GM19239 (cell line): ENCODE results near the gene IPO4.
A peak's percentile ranks its signal among the peaks of the same experiment; 100 is the strongest.

Experiments
- DNase-seq: peaks from one replicate; pipeline ENCODE4 v3.0.0; 2011; ENCODE audit warnings: low spot score; ENCODE audit not compliant: insufficient read length
- FAIRE-seq: peaks from 2 replicates; lab custom pipeline; 2011; peaks lifted over from hg19 to GRCh38; lab: Jason Lieb, UNC

Gene IPO4

DNA sequence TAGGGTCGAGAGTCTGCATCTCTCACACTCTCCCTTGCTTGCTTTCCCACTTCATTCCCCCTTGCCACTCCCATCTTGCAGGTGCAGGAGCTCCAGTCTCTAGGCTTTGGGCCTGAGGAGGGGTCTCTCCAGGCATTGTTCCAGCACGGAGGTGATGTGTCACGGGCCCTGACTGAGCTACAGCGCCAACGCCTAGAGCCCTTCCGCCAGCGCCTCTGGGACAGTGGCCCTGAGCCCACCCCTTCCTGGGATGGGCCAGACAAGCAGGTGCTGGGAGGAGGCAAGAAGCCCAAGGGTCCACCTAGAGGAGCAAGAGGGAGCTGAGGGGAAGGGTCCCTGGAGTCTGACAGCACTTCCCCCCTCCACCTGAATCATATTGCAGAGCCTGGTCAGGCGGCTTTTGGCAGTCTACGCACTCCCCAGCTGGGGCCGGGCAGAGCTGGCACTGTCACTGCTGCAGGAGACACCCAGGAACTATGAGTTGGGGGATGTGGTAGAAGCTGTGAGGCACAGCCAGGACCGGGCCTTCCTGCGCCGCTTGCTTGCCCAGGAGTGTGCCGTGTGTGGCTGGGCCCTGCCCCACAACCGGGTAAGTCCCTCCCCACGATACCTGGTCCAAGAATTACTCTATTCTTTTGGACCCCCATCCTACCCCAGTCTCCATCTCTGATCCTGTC, 37.1 kb downstream of the IPO4 start:
- no peak for FAIRE-seq
- no peak for DNase-seq

DNA sequence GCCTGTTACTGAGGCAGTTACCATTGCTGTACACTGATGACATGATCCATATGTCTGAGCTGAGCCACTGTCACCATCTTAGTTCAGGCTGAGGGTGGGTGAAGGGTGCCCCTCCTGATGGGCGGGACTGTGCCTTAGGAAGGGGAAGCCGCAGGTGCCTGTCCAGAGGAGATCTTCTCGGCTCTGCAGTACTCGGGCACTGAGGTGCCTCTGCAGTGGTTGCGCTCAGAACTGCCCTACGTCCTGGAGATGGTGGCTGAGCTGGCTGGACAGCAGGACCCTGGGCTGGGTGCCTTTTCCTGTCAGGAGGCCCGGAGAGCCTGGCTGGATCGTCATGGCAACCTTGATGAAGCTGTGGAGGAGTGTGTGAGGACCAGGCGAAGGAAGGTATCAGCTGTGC, 37.6 kb downstream of the IPO4 start:
- DNase-seq (no peak), FAIRE-seq (no peak)

DNA sequence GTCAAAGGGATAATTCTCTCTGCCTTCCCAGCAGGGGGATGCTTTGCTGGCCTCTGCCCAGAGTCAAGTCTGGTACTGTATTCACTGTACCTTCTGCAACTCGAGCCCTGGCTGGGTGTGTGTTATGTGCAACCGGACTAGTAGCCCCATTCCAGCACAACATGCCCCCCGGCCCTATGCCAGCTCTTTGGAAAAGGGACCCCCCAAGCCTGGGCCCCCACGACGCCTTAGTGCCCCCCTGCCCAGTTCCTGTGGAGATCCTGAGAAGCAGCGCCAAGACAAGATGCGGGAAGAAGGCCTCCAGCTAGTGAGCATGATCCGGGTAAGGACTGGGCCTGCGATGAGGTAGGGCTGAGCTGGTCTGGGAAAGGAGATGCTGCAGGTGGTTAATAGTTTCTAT, 38.0 kb downstream of the IPO4 start:
- DNase-seq (no peak), FAIRE-seq (no peak)

DNA sequence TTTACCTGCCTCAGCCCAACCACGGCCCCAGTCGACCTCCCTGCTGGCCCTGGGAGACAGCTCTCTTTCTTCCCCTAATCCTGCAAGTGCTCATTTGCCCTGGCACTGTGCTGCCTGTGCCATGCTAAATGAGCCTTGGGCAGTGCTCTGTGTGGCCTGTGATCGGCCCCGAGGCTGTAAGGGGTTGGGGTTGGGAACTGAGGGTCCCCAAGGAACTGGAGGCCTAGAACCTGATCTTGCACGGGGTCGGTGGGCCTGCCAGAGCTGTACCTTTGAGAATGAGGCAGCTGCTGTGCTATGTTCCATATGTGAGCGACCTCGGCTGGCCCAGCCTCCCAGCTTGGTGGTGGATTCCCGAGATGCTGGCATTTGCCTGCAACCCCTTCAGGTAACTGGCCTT, 38.6 kb downstream of the IPO4 start:
- FAIRE-seq, result no peak
- DNase-seq, result no peak

DNA sequence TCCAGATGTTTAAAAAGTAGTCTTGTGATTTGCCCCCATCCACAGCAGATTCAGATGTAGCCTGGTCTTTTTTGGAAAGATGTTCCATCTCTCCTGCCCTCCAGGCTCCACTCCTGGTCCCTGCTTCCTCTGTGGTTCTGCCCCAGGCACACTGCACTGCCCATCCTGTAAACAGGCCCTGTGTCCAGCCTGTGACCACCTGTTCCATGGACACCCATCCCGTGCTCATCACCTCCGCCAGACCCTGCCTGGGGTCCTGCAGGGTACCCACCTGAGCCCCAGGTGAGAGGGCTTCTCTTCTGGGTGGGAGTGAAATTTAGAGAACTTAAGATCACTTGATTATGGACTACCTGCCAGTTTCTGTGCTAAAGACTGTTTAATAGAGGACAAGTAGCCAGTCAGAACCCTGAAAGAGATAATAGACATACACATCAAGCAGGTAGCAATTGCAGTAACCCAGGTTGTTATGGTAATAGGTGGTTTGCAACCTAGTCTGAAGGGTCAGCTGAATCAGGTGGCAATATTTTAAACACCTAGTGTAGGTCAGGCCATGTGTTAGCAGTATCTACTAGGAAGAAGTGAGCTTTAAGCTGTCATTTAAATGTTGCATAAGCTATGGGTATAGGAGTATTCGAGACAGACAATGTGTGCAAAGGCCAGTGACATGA, 39.2 kb downstream of the IPO4 start:
- FAIRE-seq (no peak), DNase-seq (no peak)

DNA sequence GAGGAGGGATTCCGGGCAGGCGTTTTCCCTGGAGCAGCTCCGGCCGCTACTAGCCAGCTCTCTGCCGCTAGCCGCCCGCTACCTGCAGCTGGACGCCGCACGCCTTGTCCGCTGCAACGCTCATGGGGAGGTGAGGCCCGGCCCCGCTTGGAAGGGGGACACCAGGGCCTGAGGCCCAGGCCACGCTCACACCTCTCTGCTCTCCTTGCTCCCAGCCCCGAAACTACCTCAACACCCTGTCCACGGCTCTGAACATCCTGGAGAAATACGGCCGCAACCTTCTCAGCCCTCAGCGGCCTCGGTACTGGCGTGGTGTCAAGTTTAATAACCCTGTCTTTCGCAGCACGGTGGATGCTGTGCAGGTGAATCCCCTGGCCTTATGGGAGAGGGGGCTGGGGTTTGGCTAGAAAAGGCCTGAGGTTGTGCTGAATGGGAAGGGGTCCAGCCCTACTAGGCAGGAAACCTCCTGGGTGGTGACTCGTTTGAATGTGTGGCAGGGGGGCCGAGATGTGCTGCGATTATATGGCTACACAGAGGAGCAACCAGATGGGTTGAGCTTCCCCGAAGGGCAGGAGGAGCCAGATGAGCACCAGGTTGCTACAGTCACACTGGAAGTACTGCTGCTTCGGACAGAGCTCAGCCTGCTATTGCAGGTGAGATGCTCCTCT, 40.7 kb downstream of the IPO4 start:
- FAIRE-seq, result no peak
- DNase-seq, result no peak

DNA sequence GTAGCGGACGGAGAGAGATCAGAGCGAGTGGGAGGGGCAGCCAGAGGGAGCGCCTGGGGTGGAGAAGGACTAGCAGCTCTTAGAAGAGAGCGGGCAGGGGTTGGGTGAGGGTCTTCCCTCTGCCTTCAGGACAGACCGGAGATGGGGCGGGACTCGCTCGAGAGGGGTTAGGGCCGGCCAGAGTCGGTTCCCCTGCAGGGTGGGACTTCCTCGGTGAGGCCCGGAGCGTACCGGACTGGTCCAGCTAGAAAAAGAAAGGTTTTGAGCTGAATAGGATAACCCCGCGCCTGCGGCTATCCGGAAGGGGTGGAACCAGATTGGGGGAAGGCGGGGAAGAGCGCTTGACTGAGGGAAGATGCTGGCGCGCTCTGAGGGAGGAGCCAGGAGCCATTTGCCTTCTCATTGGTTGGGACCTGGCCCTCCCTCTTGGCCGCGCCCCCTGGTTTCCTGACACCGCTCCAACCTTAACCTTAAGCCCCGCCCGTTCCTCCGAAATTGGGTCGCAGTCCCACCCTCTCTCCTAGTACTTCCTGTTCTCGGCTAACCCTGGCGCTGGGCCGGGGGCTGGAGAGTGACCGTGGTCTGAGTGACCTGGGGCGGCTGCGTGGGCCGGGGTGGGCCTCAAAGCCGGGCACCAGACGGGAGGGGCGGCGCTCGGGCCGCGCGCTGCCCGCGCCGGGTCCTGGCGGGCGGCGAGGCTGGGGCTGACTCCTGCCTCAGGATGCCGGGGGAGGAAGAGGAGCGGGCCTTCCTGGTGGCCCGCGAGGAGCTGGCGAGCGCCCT, 41.4 kb downstream of the IPO4 start, which contains the start of gene RNF31:
Gene RNF31, plus strand, starts transcription at position 521 of the 783 bp plus-strand sequence. Its CDS starts 201 bp downstream, at position 722.
- FAIRE-seq, result peak; percentile 98
- peak; percentile 98 for DNase-seq

DNA sequence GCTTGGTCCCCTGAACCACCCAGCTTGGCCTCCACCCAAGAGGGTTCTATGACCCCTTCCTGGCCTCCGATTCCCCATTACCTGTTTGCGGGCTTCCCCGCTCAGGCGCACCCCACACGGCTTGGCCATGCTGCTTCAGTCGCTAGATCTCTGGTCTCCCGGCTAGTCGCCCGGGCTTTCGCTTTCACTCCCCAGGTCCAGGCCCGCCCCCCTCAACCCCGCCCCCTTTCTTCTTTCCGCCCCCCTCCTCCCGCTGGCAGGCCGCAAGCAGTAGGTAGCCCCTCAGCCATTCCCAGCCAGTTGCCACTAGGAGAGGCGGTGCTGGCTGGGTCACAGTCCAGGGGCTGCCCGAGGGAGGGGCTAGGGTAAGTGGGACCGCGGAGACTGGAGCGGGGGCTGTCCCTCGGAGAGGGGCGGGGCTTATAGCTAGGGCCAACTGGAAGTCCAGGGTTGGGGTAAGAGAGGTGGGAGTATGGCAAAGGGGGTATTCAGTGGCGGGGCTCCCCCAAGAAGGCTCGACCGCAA, 42.1 kb downstream of the IPO4 start, which contains the start of gene PSME2:
Gene PSME2, minus strand, starts transcription at position 158 of the 525 bp plus-strand sequence. Its CDS starts 29 bp downstream, at position 129.
- peak; percentile 96 for DNase-seq
- FAIRE-seq, result peak; percentile 39

DNA sequence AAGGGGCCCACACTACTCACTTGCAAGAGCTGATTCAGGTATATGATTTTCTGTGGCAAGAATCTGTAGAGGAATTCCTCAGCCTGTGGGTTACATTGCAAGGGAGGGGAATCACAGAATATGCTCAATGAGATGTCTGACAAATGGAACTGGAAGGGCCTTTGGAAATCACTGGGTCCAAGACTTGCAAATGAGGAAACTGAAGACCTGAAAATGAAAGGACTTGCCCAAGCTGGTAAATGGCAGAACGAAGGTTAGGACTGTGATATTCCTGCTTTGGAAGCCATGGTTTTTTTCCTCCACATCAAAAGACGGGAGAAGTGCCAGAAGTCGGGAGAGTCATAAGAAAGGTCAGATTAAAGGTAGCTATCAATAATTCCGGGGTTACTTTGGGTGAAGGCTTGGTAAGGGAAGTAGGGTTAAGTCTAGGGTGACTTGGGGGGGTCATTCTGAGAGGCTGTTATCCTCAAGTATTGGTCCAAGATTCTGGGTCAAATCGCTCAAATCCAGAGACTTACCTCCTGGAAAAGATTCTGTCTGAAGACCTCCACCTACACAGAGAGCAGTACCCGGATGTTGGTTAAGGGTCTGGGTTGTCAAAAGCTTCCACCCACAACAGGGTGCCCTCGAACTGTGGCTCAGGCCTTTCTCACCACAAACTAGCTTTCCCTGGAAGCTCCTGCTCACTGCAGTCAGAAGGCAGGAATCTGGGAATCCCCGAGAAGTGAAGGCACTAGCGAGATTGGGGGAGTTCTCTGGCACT, 42.7 kb downstream of the IPO4 start:
- peak; percentile 70 for FAIRE-seq
- no peak for DNase-seq

DNA sequence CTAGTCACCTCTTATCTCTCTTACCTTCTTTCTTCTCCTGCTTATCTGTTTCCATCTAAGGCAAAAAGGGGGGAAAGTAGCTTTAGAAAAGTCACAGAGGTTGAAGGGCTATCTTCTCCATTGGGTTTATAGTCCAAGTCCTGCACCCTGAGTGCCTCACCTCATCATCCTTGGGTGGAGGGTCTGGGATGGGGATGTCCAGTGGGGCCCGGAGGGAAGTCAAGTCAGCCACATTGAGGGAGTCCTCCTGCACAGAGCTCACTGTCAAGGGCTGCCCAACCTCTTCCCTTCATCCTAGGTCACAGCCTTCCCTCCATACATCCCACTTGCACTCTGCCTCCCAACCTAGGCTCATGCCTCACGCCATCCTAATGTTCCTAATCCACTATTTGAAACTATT, 43.4 kb downstream of the IPO4 start:
- no peak for FAIRE-seq

DNA sequence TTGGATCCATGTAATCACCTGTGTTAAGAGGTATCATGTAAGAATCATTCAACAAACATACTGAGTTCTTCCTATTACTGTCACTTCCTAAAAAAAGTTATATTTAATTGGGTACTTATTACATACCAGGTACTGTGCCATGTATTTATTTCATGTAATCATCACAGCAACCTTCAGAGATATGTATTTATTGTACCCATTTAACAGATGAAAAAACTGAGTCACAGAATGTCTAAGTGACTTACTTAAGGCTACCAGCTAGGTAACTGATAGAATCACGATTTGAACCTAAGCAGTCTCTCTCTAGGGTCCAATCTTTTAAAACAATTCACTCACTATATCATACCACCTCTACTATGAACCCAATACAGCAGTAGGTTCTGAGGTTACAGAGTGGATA, 44.2 kb downstream of the IPO4 start:
- no peak for DNase-seq
- no peak for FAIRE-seq

More for the DNA sequence above, 43.4 kb downstream of the IPO4 start:
- no peak for DNase-seq

DNA sequence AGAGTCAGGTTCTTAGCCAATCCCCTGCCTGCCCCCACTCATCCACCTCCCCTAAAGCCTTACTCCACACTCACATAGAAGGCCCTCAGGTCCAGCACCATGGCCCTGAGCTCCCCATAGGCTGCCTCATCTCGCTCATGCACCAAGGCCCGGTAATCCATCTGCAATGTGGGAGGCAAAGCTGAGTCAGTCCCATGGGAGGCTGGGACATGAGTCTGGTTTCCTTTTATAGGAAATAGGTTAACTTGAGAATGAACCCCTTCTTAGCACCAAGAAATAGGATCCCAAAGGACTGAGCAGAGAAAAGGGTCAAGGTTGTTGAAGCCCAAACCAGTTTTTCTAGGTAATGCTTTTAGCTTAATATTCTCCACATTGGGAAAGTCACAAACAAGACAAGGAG, 45.1 kb downstream of the IPO4 start:
- DNase-seq (no peak), FAIRE-seq (no peak)

DNA sequence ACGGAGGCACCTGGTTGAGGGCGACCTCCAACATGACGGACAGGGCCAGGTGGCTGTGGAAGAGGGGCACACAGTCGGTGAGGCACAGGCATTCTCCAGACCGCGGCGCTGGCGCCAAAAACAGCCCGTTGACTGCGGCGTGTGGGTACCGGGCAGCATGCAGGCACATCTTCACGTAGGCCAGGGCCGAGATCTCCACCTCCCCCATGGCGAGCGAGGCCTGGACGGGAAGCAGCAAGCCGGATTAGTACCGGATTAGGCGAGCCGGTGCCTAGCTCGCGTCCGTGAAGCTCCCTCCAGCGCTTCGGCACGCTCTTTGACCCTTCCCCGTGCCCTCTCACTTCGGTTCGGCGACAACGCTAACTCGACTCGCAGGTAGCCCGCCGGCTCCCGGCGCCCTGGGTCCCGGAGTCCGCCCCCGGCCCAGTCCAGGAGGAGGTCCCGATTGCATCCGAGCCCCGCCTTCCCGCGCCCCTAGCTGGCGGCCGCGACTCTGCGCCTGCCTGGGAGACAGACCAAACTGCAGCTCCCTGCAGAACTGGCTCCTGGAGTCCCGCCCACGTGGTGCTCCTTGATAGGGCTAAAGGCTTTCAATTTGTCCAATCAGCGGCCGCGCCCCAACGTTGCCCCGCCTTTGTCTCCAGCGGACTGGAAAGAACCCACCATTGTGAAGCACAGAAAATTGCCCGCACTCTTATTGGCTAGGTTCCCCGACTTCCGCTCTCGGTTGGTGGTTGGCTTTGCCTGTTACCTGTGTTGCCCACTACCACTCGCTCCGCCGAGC, 47.3 kb downstream of the IPO4 start, which contains the start of gene EMC9:
Gene EMC9, minus strand, starts transcription at position 495 of the 784 bp plus-strand sequence. Its CDS starts 287 bp downstream, at position 208.
- DNase-seq, result peak; percentile 93
- FAIRE-seq, result peak; percentile 96

DNA sequence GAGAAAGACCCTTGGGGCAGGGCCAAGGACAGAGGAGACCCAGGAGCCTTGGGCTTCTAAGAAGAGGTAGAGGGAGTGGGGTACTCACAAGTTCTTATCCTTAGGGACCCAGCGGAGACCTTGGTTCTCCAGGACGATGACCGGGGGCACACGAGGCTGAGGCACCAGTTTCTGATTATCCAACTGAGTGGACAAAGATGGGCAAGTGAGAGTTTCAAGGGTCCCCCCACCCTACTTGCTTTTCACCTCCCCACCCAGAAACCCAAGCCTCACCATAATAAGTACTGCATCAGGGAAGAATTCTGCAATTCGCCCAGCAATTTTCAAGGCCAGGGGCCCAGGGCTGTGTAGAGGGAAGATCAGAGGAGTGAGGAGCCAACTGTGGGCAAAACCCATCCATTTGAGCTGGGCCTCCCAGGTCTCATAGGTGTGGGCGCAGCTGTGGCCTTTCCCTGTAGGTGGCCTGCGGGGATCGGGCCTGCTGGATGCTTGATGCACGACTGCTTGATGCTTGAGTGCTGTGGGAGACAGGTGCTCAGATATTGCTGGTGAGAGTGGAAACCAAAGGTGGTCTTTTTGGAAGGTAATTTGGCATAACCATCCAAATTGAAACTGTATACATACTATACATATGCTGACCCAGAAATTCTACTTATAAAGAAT, 49.2 kb downstream of the IPO4 start:
- DNase-seq, result no peak
- FAIRE-seq, result no peak

DNA sequence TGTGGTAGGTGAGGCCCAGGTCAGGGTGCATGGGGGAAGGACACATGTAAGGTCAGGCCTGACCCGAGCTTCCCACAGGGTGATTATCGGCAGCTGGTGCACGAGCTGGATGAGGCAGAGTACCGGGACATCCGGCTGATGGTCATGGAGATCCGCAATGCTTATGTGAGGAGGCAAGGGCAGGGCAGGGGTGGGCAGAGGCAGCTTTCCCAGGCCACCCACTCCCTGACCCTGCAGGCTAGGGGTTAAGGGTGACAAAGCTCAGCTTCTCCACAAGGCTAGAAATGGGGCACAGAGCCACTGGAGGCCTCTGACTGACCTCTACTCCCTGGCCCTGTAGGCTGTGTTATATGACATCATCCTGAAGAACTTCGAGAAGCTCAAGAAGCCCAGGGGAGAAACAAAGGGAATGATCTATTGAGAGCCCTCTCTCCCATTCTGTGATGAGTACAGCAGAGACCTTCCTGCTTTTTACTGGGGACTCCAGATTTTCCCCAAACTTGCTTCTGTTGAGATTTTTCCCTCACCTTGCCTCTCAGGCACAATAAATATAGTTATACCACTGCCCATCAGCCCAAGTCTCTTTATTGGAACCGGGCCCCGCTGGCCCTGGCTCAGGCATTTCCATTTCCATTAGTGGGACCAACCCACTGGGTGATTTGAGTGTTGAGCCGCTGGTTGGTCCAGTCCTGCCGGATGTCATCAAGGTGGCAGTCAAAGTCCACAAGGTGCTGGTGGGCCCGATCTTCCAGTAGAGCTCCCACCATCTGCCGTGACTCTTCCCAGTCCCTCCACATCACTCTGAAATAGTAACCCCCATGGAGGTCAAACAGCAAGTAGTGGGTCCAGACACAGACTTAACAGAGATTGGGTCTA, 50.0 kb downstream of the IPO4 start:
- no peak for FAIRE-seq

DNA sequence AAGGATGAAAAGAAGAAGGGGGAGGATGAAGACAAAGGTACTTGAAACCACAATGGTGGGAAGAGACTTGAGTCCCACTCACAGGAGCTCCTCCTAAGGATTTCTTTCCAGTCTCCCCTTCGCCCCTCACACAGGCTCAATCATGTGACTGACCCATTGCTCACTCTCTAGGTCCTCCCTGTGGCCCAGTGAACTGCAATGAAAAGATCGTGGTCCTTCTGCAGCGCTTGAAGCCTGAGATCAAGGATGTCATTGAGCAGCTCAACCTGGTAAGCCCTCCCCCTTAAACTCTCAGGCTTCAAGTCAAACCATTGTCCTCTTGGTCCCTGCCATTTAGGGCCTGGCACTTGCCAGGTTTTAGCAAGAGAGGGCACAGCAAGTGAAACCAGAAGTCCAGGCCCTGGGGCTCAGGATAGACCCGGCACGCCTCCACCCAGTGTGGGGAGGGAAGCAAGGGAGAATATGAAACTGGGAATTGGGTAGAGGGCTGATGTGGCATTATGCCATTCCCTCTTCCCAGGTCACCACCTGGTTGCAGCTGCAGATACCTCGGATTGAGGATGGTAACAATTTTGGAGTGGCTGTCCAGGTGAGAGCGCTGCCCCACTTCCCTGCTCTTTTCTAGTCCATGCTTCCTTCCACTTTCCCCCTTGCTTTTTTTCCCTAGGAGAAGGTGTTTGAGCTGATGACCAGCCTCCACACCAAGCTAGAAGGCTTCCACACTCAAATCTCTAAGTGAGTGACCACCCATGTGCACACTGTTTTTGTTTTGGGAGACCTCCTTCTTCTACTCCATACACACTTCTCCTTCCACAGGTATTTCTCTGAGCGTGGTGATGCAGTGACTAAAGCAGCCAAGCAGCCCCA, 50.9 kb downstream of the IPO4 start:
- DNase-seq (no peak), FAIRE-seq (no peak)

More for the DNA sequence above, 50.0 kb downstream of the IPO4 start:
- DNase-seq, result no peak
